ENCODE results near the gene TATDN2.

DNA sequence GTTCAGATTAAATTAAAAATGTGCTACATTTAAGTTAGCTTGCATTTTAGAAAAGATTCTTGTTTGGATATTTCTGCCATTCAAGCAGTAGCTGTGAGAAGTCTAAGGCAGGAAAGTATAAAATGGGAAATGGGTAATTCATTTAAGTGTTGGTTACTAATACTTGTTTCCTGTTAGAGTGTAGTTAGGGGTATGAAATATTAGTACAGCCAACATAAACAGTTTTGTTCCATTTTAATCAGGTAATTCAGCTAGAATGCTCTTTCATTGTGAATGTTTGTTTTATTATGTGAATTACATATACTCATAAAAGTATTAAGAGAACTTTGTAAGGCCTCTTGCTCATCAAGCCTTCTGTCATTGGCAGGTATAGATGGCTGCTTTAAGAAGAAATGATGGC, 19.9 kb downstream of the TATDN2 start:
- TF ChIP-seq, protein P1, sequence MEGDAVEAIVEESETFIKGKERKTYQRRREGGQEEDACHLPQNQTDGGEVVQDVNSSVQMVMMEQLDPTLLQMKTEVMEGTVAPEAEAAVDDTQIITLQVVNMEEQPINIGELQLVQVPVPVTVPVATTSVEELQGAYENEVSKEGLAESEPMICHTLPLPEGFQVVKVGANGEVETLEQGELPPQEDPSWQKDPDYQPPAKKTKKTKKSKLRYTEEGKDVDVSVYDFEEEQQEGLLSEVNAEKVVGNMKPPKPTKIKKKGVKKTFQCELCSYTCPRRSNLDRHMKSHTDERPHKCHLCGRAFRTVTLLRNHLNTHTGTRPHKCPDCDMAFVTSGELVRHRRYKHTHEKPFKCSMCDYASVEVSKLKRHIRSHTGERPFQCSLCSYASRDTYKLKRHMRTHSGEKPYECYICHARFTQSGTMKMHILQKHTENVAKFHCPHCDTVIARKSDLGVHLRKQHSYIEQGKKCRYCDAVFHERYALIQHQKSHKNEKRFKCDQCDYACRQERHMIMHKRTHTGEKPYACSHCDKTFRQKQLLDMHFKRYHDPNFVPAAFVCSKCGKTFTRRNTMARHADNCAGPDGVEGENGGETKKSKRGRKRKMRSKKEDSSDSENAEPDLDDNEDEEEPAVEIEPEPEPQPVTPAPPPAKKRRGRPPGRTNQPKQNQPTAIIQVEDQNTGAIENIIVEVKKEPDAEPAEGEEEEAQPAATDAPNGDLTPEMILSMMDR (conservative IDR thresholded peaks at IDR 0.05; ENCODE audit: low read depth in 2 of 2) = no peak
- TF ChIP-seq POLR2AphosphoS5 (IDR thresholded peaks at IDR 0.05; ENCODE audit: low read depth) (no peak), EZH2 (IDR thresholded peaks at IDR 0.05; ENCODE audit: low read depth, unreplicated experiment) (no peak), CREB1 (CRISPR knock-in tag; IDR thresholded peaks at IDR 0.05; ENCODE audit: low read depth) (no peak), NANOG (IDR thresholded peaks at IDR 0.05; ENCODE audit: borderline replicate concordance) (no peak), JUNB (IDR thresholded peaks at IDR 0.05; ENCODE audit: unreplicated experiment) (no peak)
- TF ChIP-seq, protein P2, sequence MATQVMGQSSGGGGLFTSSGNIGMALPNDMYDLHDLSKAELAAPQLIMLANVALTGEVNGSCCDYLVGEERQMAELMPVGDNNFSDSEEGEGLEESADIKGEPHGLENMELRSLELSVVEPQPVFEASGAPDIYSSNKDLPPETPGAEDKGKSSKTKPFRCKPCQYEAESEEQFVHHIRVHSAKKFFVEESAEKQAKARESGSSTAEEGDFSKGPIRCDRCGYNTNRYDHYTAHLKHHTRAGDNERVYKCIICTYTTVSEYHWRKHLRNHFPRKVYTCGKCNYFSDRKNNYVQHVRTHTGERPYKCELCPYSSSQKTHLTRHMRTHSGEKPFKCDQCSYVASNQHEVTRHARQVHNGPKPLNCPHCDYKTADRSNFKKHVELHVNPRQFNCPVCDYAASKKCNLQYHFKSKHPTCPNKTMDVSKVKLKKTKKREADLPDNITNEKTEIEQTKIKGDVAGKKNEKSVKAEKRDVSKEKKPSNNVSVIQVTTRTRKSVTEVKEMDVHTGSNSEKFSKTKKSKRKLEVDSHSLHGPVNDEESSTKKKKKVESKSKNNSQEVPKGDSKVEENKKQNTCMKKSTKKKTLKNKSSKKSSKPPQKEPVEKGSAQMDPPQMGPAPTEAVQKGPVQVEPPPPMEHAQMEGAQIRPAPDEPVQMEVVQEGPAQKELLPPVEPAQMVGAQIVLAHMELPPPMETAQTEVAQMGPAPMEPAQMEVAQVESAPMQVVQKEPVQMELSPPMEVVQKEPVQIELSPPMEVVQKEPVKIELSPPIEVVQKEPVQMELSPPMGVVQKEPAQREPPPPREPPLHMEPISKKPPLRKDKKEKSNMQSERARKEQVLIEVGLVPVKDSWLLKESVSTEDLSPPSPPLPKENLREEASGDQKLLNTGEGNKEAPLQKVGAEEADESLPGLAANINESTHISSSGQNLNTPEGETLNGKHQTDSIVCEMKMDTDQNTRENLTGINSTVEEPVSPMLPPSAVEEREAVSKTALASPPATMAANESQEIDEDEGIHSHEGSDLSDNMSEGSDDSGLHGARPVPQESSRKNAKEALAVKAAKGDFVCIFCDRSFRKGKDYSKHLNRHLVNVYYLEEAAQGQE (IDR thresholded peaks at IDR 0.05; ENCODE audit: unreplicated experiment) = no peak

Data from GM23338 (cell line).